Measurements from ENCODE around the gene CCDC85C. TPM values are rescaled to one million over a fixed set of nuclear protein-coding genes. Genes with fewer than 3 reads are reported as not detected.

Gene CCDC85C
- total and polyA plus RNA-seq, 2 of the 8 experiments (the other 6 are each of a cell fraction or from before 2014, with no cell fraction given): 16.8 to 35.8 TPM

DNA sequence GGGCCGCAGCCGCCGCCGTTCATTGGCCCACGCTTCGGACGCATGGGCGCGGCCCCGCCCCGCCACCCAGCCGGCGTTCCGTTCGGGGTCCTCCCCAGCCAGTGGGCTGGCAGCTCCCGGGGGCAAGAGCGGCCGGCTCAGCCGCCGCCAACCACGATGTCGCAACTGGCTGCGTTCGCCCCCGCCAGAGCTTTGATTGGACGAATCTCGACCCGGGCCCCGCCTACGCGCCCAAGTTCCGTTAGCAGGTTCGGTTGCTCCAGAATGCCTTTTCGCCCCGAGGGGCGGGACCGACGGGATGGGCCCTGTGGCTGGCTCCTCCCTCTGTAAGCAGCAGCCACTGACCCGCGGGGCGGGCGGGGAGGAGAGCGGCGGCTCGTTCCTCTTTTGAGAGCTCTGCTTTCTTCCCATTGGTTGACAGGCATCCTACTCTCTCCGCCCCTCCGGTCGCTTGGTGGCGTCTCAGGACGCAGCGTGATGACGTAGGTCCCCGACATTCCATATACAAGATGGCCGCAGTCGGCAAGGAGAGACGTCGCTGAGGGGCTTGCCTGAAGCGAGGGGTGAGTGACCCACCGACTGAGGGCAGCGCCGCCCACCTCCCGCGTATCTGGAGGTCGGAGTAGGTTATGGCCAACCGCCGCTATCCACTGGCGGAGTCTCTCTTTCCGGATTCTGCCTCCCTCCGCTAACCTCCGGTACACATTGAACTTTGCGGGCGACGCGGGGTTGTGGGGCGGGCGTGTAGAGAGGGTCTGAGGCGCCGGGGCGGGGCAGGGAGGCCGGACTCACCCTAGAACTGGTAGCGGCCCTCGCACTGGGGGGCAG lies 122.9 kb downstream of the CCDC85C start, which contains the start of gene CCNK (continued):
- TF ChIP-seq SRF (IDR thresholded peaks at IDR 0.05; ENCODE audit: low read depth, low read length) (peak; percentile 70), EP300 (IDR thresholded peaks at IDR 0.05; ENCODE audit: borderline replicate concordance in 1 of 2, low read depth in 2 of 2, low read length in 2 of 2) (0 out of 3 replicates have a peak, but pooled peaks of 1 of the 2 experiments have one; percentile 1), BCL11A (IDR thresholded peaks at IDR 0.05; ENCODE audit: low read depth in 2 of 2, low read length in 2 of 2) (no peak), CBX8 (IDR thresholded peaks at IDR 0.05; ENCODE audit: borderline replicate concordance, low read depth, low read length) (no peak), POU5F1 (IDR thresholded peaks at IDR 0.05; ENCODE audit: low read depth, low read length) (no peak), KDM5A (IDR thresholded peaks at IDR 0.05; ENCODE audit: low read length) (peak; percentile 99), CTBP2 (IDR thresholded peaks at IDR 0.05; ENCODE audit: borderline replicate concordance, insufficient read depth, insufficient read length, low read length) (no peak), GABPA (IDR thresholded peaks at IDR 0.05; ENCODE audit: borderline replicate concordance, insufficient read depth, low read length) (no peak), CREB1 (IDR thresholded peaks at IDR 0.05) (peak; percentile 99), NANOG (IDR thresholded peaks at IDR 0.05; ENCODE audit: insufficient read depth, low read depth, low read length, poor library complexity, severe bottlenecking) (no peak), SIX5 (IDR thresholded peaks at IDR 0.05; ENCODE audit: low read depth, low read length) (no peak), SP1 (IDR thresholded peaks at IDR 0.05; ENCODE audit: low read depth, low read length) (peak; percentile 89), TCF12 (IDR thresholded peaks at IDR 0.05; ENCODE audit: low read depth, low read length) (no peak), RXRA (IDR thresholded peaks at IDR 0.05; ENCODE audit: insufficient read depth, low read depth, low read length) (no peak), MAFK (IDR thresholded peaks at IDR 0.05; ENCODE audit: low read depth, low read length) (no peak), HDAC6 (IDR thresholded peaks at IDR 0.05; ENCODE audit: low read depth, low read length) (no peak), SAP30 (IDR thresholded peaks at IDR 0.05; ENCODE audit: insufficient read depth, insufficient replicate concordance, low read length) (no peak), ZNF274 (IDR thresholded peaks at IDR 0.05; ENCODE audit: borderline replicate concordance, extremely low read depth, low read length) (no peak)
- TF ChIP-seq, protein P1, sequence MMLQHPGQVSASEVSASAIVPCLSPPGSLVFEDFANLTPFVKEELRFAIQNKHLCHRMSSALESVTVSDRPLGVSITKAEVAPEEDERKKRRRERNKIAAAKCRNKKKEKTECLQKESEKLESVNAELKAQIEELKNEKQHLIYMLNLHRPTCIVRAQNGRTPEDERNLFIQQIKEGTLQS (IDR thresholded peaks at IDR 0.05; ENCODE audit: insufficient read depth, low read depth, low read length): peak; percentile 71
- TF ChIP-seq, protein P2, sequence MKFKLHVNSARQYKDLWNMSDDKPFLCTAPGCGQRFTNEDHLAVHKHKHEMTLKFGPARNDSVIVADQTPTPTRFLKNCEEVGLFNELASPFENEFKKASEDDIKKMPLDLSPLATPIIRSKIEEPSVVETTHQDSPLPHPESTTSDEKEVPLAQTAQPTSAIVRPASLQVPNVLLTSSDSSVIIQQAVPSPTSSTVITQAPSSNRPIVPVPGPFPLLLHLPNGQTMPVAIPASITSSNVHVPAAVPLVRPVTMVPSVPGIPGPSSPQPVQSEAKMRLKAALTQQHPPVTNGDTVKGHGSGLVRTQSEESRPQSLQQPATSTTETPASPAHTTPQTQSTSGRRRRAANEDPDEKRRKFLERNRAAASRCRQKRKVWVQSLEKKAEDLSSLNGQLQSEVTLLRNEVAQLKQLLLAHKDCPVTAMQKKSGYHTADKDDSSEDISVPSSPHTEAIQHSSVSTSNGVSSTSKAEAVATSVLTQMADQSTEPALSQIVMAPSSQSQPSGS (IDR thresholded peaks at IDR 0.05; ENCODE audit: low read length): no peak
- TF ChIP-seq, protein P3, sequence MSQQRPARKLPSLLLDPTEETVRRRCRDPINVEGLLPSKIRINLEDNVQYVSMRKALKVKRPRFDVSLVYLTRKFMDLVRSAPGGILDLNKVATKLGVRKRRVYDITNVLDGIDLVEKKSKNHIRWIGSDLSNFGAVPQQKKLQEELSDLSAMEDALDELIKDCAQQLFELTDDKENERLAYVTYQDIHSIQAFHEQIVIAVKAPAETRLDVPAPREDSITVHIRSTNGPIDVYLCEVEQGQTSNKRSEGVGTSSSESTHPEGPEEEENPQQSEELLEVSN (IDR thresholded peaks at IDR 0.05): no peak

Data from H1 (cell line).